ENCODE measurements around the gene B3GALT5. TPM values are rescaled to one million over a fixed set of nuclear protein-coding genes. Genes with fewer than 3 reads are reported as not detected.

Gene B3GALT5
- total RNA-seq, 3 donors from 2014 or later, result 2.3 to 2.9 TPM; not detected in 1

GRCh38 chr21:39587376-39587775 lies 25.4 kb upstream of the B3GALT5 start:
- TF ChIP-seq POLR2A (IDR thresholded peaks at IDR 0.05) (no peak), CTCF (IDR thresholded peaks at IDR 0.05) (no peak), POLR2AphosphoS5 (IDR thresholded peaks at IDR 0.05) (no peak)
- peaks cover 0 to 13% of the 10 kb centered on the region in 2 donors for H3K9me3 ChIP-seq
- no peak overlapping the region for H3K4me3 ChIP-seq
- H3K27ac ChIP-seq, result no peak overlapping the region
- no peaks in the 10 kb centered on the region for H3K4me1 ChIP-seq
- no peak for DNase-seq (ENCODE audit: low spot score in 2 of 2)
- H3K36me3 ChIP-seq, result no peaks in the 10 kb centered on the region
- intact Hi-C loops (cut with DNase I; ENCODE audit: low total_unique reads), result no loop called here
- H3K27me3 ChIP-seq, result no peaks in the 10 kb centered on the region

GRCh38 chr21:39588884-39589283 lies 23.9 kb upstream of the B3GALT5 start:
- Histone ChIP-seq H3K27ac (no peak overlapping the region), H3K4me3 (no peak overlapping the region), H3K9me3 (peaks cover 0 to 13% of the 10 kb centered on the region in 2 donors), H3K4me1 (no peaks in the 10 kb centered on the region), H3K36me3 (no peaks in the 10 kb centered on the region), H3K27me3 (no peaks in the 10 kb centered on the region)
- intact Hi-C loops (cut with DNase I; ENCODE audit: low total_unique reads), result no loop called here
- DNase-seq (ENCODE audit: low spot score in 2 of 2), result no peak
- no peak for TF ChIP-seq CTCF (IDR thresholded peaks at IDR 0.05)
- TF ChIP-seq POLR2AphosphoS5 (IDR thresholded peaks at IDR 0.05), result no peak
- no peak for TF ChIP-seq POLR2A (IDR thresholded peaks at IDR 0.05)

- no peak for TF ChIP-seq CTCF (IDR thresholded peaks at IDR 0.05)
- no peak for TF ChIP-seq POLR2AphosphoS5 (IDR thresholded peaks at IDR 0.05)
- TF ChIP-seq POLR2A (IDR thresholded peaks at IDR 0.05), result no peak
- intact Hi-C loops (cut with DNase I; ENCODE audit: low total_unique reads), result no loop called here
- H3K27ac ChIP-seq, result no peak overlapping the region
- peaks cover 0 to 4% of the 10 kb centered on the region in 2 donors for H3K9me3 ChIP-seq
- no peak for DNase-seq (ENCODE audit: low spot score in 2 of 2)
- no peaks in the 10 kb centered on the region for H3K36me3 ChIP-seq
- no peaks in the 10 kb centered on the region for H3K4me1 ChIP-seq
- no peaks in the 10 kb centered on the region for H3K27me3 ChIP-seq
- no peak overlapping the region for H3K4me3 ChIP-seq
These were observed 19.2 kb upstream of the B3GALT5 start for GRCh38 chr21:39593522-39593921.

- no peaks in the 10 kb centered on the region for H3K9me3 ChIP-seq
- TF ChIP-seq POLR2AphosphoS5 (IDR thresholded peaks at IDR 0.05), result no peak
- TF ChIP-seq CTCF (IDR thresholded peaks at IDR 0.05), result no peak
- no peak for TF ChIP-seq POLR2A (IDR thresholded peaks at IDR 0.05)
- no peak for DNase-seq (ENCODE audit: low spot score in 2 of 2)
- no peaks in the 10 kb centered on the region for H3K36me3 ChIP-seq
- H3K4me3 ChIP-seq, result no peak overlapping the region
- no peak overlapping the region for H3K27ac ChIP-seq
- intact Hi-C loops (cut with DNase I; ENCODE audit: low total_unique reads), result no loop called here
- H3K4me1 ChIP-seq, result no peaks in the 10 kb centered on the region
- H3K27me3 ChIP-seq, result no peaks in the 10 kb centered on the region
These were observed 17.3 kb upstream of the B3GALT5 start for GRCh38 chr21:39595465-39595864.

GRCh38 chr21:39597595-39597994 lies 15.1 kb upstream of the B3GALT5 start:
- Histone ChIP-seq H3K4me3 (no peak overlapping the region), H3K4me1 (no peaks in the 10 kb centered on the region), H3K27ac (no peak overlapping the region), H3K36me3 (no peaks in the 10 kb centered on the region), H3K9me3 (no peaks in the 10 kb centered on the region), H3K27me3 (no peaks in the 10 kb centered on the region)
- DNase-seq (ENCODE audit: low spot score in 2 of 2), result no peak
- intact Hi-C loops (cut with DNase I; ENCODE audit: low total_unique reads), result no loop called here
- no peak for TF ChIP-seq POLR2AphosphoS5 (IDR thresholded peaks at IDR 0.05)
- no peak for TF ChIP-seq CTCF (IDR thresholded peaks at IDR 0.05)
- no peak for TF ChIP-seq POLR2A (IDR thresholded peaks at IDR 0.05)

Data from breast epithelium (tissue), 4 donors.